ENCODE results near the gene ZSWIM4. TPM values are rescaled to one million over a fixed set of nuclear protein-coding genes. Genes with fewer than 3 reads are reported as not detected.

Gene ZSWIM4
- total and polyA plus RNA-seq, 2 experiments from 2014 or later, result 5.4 to 42.3 TPM

DNA sequence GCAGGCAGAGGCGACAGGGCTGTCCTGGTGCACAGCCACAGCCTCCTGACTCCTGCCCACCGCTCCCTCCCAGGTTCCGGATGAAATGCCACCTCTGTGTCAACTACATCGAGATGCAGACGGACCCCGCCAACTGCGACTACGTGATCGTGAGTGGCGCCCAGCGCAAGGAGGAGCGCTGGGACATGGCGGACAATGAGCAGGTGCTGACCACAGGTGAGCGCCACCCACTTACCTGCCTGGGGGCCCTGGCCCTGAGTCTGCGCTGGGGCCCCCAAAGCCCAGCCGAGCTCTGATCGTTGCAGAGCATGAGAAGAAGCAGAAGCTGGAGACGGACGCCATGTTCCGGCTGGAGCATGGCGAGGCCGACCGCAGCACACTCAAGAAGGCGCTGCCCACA is 36.4 kb upstream of the ZSWIM4 start:
- Histone ChIP-seq H3F3A (replicated peaks; ENCODE audit: low read depth) (no peaks in the 10 kb centered on the region; the same call in 1 of the 2 replicates), H3K27me3 (ENCODE audit: insufficient read depth) (no peaks in the 10 kb centered on the region), H4K20me1 (replicated peaks; ENCODE audit: insufficient read depth) (no peaks in the 10 kb centered on the region), H3K79me2 (replicated peaks; ENCODE audit: insufficient read depth) (no peaks in the 10 kb centered on the region), H3K4me3 (no peak overlapping the region), H3K4me1 (ENCODE audit: insufficient read depth) (no peaks in the 10 kb centered on the region), H3K36me3 (ENCODE audit: insufficient read depth) (peaks cover 10% of the 10 kb centered on the region; the same call in 1 of the 2 replicates), H2AFZ (no peak overlapping the region), H3K27ac (ENCODE audit: low read depth) (no peak overlapping the region), H3K4me2 (no peak overlapping the region), H3K9me2 (ENCODE audit: insufficient read depth) (no peaks in the 10 kb centered on the region)
- Mint-ChIP-seq H3K4me1 (no peaks in the 10 kb centered on the region; the same call in 2 of the 3 replicates), H3K4me3 (no peak overlapping the region), H3K27me3 (ENCODE audit: insufficient read depth, low read depth, poor library complexity) (peaks cover 8% of the 10 kb centered on the region), H3K36me3 (ENCODE audit: low read depth) (peaks cover 52% of the 10 kb centered on the region), H3K9me3 (no peaks in the 10 kb centered on the region; the same call in 1 of the 3 replicates), H3K27ac (no peak overlapping the region)
- DNase-seq (ENCODE audit: low spot score) (no peak), ATAC-seq (no peak)
- TF ChIP-seq EZH2phosphoT487 (IDR thresholded peaks at IDR 0.05; ENCODE audit: unreplicated experiment) (no peak), ZNF331 (CRISPR knock-in tag; IDR thresholded peaks at IDR 0.05; ENCODE audit: low read depth) (no peak), POLR2AphosphoS5 (IDR thresholded peaks at IDR 0.05; ENCODE audit: low read depth) (no peak), JUNB (IDR thresholded peaks at IDR 0.05; ENCODE audit: unreplicated experiment) (no peak), EZH2 (IDR thresholded peaks at IDR 0.05; ENCODE audit: low read depth, unreplicated experiment) (no peak), STAT1 (IDR thresholded peaks at IDR 0.05; ENCODE audit: unreplicated experiment) (no peak), CREB1 (CRISPR knock-in tag; IDR thresholded peaks at IDR 0.05; ENCODE audit: low read depth) (no peak), ZNF114 (CRISPR knock-in tag; IDR thresholded peaks at IDR 0.05) (no peak)
- TF ChIP-seq, protein P1, sequence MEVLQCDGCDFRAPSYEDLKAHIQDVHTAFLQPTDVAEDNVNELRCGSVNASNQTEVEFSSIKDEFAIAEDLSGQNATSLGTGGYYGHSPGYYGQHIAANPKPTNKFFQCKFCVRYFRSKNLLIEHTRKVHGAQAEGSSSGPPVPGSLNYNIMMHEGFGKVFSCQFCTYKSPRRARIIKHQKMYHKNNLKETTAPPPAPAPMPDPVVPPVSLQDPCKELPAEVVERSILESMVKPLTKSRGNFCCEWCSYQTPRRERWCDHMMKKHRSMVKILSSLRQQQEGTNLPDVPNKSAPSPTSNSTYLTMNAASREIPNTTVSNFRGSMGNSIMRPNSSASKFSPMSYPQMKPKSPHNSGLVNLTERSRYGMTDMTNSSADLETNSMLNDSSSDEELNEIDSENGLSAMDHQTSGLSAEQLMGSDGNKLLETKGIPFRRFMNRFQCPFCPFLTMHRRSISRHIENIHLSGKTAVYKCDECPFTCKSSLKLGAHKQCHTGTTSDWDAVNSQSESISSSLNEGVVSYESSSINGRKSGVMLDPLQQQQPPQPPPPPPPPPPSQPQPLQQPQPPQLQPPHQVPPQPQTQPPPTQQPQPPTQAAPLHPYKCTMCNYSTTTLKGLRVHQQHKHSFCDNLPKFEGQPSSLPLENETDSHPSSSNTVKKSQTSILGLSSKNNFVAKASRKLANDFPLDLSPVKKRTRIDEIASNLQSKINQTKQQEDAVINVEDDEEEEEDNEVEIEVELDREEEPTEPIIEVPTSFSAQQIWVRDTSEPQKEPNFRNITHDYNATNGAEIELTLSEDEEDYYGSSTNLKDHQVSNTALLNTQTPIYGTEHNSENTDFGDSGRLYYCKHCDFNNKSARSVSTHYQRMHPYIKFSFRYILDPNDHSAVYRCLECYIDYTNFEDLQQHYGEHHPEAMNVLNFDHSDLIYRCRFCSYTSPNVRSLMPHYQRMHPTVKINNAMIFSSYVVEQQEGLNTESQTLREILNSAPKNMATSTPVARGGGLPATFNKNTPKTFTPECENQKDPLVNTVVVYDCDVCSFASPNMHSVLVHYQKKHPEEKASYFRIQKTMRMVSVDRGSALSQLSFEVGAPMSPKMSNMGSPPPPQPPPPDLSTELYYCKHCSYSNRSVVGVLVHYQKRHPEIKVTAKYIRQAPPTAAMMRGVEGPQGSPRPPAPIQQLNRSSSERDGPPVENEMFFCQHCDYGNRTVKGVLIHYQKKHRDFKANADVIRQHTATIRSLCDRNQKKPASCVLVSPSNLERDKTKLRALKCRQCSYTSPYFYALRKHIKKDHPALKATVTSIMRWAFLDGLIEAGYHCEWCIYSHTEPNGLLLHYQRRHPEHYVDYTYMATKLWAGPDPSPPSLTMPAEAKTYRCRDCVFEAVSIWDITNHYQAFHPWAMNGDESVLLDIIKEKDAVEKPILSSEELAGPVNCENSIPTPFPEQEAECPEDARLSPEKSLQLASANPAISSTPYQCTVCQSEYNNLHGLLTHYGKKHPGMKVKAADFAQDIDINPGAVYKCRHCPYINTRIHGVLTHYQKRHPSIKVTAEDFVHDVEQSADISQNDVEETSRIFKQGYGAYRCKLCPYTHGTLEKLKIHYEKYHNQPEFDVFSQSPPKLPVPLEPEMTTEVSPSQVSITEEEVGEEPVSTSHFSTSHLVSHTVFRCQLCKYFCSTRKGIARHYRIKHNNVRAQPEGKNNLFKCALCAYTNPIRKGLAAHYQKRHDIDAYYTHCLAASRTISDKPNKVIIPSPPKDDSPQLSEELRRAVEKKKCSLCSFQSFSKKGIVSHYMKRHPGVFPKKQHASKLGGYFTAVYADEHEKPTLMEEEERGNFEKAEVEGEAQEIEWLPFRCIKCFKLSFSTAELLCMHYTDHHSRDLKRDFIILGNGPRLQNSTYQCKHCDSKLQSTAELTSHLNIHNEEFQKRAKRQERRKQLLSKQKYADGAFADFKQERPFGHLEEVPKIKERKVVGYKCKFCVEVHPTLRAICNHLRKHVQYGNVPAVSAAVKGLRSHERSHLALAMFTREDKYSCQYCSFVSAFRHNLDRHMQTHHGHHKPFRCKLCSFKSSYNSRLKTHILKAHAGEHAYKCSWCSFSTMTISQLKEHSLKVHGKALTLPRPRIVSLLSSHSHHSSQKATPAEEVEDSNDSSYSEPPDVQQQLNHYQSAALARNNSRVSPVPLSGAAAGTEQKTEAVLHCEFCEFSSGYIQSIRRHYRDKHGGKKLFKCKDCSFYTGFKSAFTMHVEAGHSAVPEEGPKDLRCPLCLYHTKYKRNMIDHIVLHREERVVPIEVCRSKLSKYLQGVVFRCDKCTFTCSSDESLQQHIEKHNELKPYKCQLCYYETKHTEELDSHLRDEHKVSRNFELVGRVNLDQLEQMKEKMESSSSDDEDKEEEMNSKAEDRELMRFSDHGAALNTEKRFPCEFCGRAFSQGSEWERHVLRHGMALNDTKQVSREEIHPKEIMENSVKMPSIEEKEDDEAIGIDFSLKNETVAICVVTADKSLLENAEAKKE (CRISPR knock-in tag; IDR thresholded peaks at IDR 0.05), result no peak
- TF ChIP-seq, protein P2, sequence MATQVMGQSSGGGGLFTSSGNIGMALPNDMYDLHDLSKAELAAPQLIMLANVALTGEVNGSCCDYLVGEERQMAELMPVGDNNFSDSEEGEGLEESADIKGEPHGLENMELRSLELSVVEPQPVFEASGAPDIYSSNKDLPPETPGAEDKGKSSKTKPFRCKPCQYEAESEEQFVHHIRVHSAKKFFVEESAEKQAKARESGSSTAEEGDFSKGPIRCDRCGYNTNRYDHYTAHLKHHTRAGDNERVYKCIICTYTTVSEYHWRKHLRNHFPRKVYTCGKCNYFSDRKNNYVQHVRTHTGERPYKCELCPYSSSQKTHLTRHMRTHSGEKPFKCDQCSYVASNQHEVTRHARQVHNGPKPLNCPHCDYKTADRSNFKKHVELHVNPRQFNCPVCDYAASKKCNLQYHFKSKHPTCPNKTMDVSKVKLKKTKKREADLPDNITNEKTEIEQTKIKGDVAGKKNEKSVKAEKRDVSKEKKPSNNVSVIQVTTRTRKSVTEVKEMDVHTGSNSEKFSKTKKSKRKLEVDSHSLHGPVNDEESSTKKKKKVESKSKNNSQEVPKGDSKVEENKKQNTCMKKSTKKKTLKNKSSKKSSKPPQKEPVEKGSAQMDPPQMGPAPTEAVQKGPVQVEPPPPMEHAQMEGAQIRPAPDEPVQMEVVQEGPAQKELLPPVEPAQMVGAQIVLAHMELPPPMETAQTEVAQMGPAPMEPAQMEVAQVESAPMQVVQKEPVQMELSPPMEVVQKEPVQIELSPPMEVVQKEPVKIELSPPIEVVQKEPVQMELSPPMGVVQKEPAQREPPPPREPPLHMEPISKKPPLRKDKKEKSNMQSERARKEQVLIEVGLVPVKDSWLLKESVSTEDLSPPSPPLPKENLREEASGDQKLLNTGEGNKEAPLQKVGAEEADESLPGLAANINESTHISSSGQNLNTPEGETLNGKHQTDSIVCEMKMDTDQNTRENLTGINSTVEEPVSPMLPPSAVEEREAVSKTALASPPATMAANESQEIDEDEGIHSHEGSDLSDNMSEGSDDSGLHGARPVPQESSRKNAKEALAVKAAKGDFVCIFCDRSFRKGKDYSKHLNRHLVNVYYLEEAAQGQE (IDR thresholded peaks at IDR 0.05; ENCODE audit: unreplicated experiment), result no peak
- TF ChIP-seq, protein P3, sequence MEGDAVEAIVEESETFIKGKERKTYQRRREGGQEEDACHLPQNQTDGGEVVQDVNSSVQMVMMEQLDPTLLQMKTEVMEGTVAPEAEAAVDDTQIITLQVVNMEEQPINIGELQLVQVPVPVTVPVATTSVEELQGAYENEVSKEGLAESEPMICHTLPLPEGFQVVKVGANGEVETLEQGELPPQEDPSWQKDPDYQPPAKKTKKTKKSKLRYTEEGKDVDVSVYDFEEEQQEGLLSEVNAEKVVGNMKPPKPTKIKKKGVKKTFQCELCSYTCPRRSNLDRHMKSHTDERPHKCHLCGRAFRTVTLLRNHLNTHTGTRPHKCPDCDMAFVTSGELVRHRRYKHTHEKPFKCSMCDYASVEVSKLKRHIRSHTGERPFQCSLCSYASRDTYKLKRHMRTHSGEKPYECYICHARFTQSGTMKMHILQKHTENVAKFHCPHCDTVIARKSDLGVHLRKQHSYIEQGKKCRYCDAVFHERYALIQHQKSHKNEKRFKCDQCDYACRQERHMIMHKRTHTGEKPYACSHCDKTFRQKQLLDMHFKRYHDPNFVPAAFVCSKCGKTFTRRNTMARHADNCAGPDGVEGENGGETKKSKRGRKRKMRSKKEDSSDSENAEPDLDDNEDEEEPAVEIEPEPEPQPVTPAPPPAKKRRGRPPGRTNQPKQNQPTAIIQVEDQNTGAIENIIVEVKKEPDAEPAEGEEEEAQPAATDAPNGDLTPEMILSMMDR (conservative IDR thresholded peaks at IDR 0.05; ENCODE audit: low read depth in 2 of 2), result no peak

All from GM23338 (cell line).